CD4-positive, alpha-beta T cell treated with Interleukin-2 at 100 ng/mL for 4 hours (primary cell): Measurements from ENCODE around the gene EIF5A2.
"Not testable (repeated sequence)": the region's sequence is repeated elsewhere in the genome, so short reads cannot be mapped to it uniquely, and the experiment has no call there.

Experiments used
- DNase-seq: peaks from one replicate; pipeline ENCODE4 v3.0.0-alpha.2; 2020; ENCODE audit warnings: low spot score

EIF5A2 gene

DNA sequence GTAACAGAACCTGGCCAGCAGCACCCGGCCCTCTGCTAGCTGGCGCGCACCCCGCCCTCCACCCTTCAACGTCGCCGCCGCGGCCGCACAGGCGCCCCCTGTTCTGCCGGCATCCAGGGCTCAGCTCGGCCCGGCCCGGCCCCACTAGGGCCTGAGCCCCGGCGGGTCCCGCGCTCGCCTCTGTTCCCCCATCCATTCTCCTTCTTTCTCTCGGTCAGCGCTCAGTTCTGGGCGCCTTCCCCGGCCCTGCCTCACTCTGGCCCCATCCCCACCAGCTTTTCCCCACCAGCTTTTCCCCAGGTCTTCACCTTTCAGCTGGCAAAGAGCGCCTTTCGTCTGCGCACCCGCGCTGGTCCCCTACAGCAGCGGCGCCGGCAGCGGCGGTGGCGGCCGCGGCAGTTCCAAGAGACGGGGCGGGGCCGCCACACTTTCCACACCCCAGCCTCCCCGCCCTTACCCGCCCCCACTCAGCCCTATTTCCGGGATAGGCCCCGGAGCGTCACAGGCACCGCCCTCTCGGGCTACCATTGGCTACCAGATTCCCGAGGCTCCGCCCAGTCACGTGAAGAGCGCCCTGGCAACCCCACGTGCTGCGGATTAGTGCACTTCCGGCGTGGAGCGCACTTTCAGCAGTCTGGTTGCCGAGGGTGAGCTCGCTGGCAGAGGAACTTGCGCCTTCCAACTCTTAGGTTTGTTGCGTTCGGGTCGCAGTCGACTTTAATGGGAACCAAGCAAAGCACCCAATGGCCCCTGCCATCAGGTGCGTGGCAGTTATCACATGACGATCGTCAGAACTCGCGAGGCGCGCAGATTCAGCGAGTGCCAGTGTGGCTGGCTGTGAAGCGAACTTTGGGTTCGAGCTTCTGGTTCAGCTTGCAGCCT lies at the start of gene EIF5A2:
Gene EIF5A2 (minus strand): TSS at position 403 of the 882 bp plus-strand sequence. CDS start 831 bp downstream, outside the sequence.
- peak; percentile 94 for DNase-seq

DNA sequence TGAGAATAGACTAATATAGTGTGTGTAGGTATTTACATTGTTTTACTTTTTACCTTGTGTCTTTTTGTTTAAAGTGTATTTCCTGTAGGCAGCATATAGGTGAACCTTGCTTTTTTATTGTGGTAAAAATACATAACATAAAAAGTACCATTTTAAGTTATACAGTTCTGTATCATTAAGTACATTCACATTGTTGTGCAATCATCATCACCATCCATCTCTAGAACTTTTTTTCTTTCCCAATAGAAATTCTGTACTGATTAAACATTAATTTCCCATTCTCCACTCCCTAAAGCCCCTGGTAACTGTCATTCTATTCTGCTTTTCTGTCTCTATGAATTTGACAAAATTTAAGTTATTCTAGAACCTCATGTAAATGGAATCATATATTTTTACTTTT lies 48.2 kb upstream of the EIF5A2 start:
- no peak for DNase-seq

DNA sequence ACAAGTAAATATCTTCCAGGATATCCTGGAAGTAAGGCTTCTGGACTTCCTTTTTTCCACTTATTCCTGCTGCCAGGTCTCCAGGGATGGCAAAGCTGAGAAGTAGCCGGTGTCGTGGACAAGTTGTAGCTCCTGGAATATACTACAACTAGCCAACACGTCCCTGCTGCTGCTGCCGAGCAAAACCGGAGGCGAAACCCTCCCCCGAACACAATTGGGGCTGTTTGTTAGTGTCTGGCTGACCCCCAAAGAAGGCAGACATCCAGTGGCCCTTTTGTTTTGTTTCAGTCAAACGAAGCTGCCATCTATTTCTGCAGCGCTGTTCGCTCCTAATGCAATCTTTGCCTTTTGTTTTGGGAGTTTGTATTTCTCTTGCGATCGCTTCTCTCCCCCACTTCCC lies 45.3 kb upstream of the EIF5A2 start:
- DNase-seq: no peak

DNA sequence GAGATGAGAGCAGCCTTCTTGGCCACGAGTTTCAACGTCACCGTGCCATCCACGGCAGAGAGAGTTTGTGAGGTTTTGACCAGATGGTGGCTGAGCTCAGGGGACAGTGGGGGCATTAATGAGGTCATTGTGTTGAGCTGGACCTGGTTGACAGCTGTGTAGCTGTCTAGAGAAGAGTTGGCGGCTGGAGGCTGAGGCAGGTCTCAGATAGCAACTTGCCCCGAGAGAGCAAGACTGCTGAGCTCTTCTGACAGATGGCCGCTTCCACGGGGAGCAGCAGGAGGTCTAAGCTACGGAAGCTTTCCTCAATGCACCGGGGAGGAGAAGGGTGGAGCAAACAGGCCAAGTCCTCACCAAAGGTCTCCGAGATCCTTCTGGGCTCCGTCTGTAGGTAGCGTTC lies 44.8 kb upstream of the EIF5A2 start:
- DNase-seq: no peak

DNA sequence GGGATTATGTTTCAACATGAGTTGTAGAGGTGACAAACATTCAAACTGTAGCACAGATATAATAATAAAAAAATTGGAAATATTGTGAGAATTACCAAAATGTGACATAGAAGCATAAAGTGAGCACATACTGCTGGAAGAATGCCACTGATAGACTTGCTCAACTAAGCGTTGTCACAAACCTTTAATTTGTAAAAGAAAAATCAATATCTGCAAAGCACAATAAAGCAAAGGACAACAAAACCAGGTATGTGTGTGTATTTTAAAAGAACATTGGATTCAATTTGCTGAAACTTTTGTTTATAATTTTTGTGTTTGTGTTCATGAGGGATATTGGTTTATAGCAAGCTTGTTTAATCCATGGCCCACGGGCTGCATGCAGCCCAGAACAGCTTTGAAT lies 40.8 kb upstream of the EIF5A2 start:
- DNase-seq: no peak

DNA sequence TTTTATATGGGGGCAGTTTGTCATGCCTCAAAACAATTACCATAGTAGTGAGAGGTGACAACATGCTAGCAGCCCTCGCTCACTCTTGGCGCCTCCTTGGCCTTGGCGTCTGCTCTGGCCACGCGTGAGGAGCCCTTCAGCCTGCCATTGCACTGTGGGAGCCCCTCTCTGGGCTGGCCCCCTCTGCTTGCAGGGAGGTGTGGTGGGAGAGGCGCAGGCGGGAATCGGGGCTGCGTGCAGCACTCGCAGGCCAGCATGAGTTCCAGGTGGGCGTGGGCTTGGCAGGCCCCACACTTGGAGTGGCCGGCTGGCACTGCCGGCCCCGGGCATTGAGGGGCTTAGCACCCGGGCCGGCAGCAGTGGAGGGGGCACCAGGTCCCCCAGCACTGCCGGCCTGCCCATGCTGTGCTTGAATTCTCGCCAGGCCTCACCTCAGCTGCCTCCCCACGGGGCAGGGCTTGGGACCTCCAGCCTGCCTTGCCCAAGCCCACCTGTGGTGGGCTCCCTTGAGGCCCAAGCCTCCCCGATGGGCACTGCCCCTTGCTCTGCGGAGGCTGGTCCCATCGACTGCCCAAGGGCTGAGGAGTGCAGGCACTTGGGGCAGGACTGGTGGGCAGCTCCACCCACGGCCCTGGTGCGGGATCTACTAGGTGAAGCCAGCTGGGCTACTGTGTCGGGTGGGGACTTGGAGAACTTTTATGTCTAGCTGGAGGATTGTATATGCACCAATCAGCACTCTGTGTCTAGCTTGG lies 38.8 kb upstream of the EIF5A2 start:
- no peak for DNase-seq

DNA sequence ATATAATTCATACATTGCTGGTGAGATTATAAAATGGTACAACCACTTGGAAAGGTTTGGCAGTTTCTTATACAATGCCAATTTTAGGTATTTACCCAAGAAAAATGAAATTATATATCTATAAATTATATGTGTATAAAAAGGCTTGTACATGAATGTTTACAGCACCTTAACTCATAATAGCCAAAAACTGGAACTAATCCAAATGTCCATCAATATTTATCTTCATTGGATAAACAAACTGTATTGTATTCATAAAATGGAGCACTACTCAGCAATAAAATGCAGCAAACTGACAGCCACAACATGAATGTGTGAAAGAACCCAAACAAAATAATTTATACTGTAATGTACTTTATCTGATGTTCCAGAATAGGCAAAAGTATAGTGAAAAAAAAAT lies 33.6 kb upstream of the EIF5A2 start:
- no peak for DNase-seq

DNA sequence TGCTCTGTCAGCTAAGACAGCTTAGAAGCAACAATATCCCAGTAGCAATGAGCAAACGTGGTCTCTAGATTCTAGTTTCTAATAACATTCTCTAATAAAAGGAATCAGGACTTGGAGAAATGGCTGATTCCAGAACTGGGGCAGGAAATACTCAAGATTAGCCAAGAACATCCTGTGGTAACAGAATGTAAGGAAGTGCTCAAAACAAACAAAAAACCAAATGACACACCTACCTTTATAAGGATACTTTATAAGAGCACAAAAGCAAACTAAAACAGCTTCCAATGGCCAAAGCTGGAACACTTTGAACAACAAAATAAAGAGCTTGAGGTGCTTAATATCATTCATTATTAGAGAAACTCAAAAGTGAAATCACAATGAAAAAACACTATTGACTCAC lies 33.1 kb upstream of the EIF5A2 start:
- DNase-seq: no peak

DNA sequence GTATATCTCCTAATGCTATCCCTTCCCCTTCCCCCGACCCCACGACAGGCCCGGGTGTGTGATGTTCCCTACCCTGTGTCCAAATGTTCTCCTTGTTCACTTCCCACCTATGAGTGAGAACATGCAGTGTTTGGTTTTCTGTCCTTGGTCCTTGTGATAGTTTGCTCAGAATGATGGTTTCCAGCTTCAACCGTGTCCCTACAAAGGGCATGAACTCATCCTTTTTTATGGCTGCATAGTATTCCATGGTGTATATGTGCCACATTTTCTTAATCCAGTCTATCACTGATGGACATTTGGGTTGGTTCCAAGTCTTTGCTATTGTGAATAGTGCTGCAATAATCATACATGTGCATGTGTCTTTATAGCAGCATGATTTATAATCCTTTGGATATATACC lies 24.6 kb upstream of the EIF5A2 start:
- DNase-seq: not testable (repeated sequence)

DNA sequence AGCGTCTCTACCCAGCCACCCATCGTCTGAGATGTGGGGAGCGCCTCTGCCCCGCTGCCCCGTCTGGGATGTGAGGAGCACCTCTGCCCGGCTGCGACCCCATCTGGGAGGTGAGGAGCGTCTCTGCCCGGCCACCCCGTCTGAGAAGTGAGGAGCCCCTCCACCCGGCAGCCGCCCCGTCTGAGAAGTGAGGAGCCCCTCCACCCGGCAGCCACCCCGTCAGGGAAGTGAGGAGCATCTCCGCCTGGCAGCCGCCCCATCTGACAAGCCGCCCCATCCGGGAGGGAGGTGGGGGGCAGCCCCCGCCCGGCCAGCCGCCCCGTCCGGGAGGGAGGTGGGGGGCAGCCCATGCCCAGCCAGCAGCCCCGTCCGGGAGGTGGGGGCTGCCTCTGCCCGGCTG lies 15.1 kb upstream of the EIF5A2 start:
- DNase-seq: not testable (repeated sequence)

DNA sequence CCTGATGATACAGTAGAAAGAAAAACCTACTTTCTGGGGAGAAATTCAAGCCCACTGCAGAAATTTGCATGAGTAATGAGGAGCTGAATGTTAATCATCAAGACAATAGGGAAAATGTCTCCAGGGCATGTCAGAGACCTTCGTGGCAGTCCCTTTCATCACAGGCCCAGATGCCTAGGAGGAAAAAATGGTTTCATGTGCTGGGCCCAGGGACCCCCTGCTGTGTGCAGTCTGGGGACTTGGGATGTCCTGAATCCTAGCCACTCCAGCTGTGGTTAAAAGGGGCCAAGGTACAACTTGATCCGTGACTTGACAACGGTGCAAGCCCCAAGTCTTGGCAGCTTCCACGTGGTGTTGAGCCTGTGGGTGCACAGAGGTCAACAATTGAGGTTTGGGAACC lies 10.3 kb upstream of the EIF5A2 start:
- DNase-seq: no peak

DNA sequence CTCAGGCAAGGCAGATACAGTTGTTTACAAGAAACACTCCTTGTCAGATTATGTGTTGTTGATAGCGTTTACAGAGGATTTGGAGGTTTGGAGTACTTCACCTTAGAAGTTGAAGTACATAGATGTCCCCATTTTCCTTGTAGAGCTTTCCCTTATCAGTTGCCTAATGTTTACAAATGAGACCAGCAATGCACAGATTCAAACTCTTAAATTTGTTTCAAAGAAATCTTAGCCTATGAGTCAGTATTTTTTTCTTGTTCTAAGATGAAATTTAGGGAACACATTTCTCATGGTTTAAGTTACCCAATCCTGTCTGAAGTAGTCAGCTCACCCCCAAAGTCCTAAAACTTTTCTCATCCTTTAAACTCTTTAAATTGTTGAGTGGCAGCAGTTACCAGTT lies 6.3 kb upstream of the EIF5A2 start:
- DNase-seq: no peak

DNA sequence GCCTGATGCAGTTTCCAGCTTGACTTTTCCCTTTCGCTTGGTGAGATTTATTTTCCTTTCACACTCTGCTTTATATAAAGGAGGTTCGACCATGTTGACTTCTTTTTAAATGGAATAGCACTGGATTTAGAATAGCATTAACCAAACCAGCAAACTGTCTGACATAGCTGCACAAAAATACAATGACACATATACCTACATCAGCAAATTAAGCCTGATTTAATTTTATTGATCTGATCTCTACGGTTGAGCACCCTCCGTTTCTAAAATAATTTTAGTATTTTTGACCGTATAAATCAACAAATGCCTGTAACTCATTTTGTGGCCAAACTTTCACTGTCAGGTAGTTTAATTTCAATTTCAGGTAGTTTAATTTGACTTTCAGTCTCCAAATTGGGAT lies 5.8 kb upstream of the EIF5A2 start:
- DNase-seq: no peak

DNA sequence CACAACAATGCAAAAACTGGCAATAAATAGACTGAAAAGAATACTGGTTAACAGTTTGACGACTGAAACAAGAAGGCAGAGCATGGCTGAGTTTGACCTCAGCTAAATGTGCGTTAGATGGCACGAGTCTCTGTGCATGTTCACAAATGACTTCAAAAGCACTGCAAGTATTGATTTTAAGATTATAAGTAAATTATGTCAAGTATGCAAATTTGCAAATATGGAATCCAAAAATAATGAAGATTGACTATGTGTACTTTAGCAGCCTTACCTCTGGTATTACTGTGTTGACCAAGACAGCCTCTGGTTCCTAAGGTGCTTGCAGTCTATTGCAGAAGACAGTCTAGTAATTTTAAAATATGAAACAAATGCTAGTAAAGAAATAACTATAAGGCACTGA lies 2.6 kb upstream of the EIF5A2 start:
- no peak for DNase-seq

DNA sequence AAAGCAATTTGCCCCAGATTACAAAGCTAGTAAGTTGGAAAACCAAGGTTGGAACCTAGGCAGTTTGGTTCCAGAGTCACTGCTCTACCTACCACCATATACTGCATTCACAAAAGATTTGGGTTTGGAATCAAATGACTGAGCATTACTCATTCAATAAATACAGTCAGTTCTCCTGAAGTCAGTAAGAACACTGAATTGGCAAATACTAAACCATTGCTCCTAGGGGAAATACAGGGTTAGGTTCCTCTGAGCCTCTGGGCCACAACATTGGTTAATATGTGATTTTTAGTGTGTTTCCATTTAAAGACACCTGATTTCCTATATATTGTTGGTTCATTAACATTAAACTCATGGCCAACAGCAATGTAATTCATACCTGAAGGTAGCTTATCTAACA lies 2.1 kb upstream of the EIF5A2 start:
- DNase-seq: no peak

DNA sequence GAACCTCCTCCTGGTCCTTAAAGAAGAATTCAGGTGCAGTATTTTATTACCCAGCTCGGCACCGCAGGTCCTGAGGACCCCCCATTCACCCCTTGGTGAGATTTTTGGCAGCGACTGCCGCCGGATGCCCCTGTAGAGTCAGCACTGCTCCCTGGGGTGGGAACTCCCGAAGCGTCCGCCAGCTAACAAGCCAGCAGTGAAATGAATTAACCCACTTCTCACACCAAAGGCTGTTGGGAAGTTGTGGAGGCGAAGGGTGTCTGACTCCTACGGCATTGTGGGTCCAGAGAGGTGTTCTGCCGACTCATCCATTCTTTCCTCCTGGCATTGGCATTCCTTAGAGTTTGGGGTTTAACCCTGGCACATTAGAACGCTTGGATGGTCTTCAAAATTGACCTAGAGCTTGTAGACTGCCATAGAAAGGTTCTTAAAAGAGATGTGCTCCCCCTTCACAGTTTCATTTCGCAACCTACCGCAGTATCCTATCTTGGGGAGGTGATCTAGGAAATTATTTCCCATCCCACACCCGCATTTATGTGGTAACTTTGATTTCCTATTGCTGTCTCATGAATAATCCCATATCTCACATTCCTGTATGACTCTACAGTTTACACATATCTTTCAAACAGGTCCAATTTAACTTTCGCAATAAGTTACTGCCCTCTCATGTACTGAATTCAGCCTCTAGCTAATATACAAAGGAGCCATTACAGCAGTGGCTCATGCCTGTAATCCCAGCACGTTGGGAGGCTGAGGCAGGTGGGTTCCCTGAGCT lies 879 bp upstream of the EIF5A2 start:
- DNase-seq: no peak

DNA sequence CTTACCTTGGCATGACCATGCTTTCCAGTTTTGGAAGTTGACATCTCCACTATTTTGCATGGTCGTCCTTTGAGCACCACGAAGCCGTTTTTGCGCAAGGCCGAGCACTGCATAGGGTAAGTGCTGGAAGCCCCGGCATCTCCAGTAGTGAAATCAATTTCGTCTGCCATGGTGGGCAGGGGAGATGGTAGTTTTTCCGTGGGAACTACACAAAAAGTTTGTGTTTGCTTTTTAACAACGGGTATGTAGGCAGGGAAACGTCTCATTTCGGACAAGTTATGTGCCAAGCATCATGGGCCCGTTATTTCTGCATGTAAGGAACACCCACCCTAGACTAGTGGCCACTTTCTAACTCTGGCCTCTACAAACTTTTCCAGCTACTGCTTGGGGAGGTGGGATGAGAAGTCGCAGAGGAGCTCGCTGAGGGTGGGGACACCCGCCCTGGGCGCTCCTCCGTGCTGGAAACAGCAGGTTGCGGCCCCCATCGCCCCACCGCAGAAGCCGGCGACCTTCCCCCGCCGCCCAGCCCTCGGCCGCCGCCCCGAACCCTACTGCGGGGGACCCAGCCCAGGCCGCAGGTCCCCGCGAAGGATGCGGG lies 701 bp downstream of the EIF5A2 start:
- no peak for DNase-seq

DNA sequence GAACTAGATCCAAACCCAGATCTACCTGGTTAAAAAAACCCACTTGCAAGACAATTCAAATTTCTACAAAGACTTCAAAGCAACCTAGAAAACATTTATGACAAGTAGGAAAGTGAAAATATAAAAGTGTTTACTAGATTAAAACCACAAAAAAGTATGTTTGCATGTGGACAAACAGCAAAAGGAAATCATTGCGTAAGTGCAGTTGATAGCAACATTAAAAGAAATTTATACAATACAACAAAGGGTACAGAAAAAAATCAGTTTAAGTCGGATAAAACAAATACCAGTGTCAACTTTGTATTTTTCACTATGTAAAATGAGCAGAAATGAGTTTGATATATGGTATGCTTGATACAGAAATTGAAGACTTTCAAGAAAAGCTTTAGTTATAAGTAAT lies 2.6 kb downstream of the EIF5A2 start:
- no peak for DNase-seq

DNA sequence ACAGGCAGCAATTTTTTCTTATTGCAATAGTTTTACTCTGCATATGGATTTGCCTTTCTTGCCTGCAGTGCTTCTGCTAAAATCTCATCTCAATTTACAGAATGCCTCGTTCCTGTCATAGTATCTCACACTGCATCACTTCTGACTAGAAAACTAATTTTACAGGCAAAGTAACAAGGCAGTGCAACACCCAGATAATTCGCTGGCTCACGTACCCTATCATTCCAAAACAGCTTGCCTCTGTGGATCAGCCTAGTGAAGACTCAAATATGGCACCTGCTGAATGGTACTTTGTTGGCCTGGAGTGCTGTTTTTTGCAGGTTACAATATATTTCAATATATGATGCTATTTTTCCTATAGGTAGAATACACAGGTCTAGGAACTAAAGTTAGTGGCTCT lies 5.3 kb downstream of the EIF5A2 start:
- DNase-seq: no peak

DNA sequence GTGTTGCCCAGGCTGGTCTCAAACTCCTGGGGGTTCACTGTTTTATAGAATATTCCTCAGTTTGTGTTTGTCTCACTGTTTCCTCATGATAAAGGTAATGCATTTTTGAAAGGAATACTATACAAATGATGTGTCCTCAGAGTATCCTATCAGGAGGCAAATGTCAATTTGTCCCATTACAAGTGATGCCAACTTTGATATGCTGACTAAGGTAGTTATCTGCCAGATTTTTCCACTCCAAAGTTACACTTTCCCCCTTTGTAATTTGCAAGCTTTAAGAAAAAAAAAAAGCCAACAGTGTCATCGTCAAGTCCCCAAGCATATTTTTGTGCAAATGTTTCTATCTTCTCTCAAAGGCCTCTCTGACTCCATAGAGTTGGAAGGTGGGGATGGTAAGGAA lies 9.0 kb downstream of the EIF5A2 start:
- no peak for DNase-seq

DNA sequence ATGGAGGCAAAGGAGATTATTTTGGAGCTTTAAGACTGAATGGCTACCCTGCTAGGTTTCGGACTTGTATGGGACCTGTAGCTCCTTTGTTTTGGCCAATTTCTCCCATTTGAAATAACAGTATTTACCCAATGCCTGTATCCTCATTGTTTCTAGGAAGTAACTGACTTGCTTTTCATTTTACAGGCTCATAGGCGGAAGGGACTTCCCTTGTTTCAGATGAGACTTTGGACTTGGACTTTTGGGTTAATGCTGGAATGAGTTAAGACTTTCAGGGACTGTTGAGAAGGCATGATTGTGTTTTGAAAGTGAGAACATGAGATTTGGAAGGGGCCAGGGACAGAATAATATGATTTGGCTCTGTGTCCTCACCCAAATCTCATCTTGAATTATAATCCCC lies 10.5 kb downstream of the EIF5A2 start:
- no peak for DNase-seq

DNA sequence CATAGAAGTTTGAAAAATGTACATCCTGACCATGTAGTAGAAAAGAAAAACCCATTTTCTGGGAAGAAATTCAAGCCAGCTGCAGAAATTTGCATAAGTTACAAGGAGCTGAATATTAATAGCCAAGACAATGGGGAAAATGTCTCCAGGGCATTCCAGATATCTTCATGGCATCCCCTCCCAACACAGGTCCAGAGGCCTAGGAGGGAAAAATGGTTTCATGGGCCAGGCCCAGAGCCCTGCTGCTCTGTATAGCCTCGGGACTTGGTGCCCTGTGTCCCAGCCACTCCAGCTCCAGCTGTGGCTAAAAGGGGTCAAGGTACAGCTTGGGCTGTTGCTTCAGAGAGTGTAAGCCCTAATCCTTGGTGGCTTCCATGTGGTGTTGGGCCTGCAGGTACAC lies 11.2 kb downstream of the EIF5A2 start:
- DNase-seq: not testable (repeated sequence)
